NCI-H146 treated with DMSO at 0.1 percent for 48 hours (cell line): ENCODE results near the gene NXPH3.

Experiments
- DNase-seq: peaks from one replicate; lab custom pipeline; 2025; ENCODE audit not compliant: unreplicated experiment; lab: John Stamatoyannopoulos, UW

The NXPH3 gene

DNA sequence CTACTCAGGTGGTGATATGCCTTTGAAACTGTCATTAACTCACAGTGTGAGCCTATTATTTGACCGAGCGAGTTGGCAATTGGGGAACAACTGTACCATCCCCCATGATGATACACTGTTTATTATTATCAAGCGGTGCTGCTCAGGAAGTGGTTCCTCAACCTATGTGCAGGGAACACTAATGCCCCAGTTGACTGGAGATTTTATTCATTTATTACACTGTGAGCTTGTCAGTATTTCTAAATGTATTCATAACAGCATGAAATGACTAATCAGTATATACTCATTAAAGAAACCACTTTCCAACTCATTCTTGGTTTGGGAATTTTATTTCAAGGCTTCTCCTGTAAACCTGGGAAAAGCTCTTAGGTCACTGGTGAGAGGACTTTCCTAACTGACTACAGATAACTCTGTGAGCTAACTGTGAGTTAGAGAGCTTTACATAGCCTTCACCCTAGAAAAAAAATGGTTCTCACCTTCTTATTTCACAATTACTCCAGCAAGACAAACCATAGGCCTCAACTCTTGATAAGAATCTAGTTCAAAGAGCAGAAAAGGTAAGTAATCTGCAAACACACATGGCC is 42.4 kb downstream of the NXPH3 start:
- DNase-seq: peak; percentile 6

DNA sequence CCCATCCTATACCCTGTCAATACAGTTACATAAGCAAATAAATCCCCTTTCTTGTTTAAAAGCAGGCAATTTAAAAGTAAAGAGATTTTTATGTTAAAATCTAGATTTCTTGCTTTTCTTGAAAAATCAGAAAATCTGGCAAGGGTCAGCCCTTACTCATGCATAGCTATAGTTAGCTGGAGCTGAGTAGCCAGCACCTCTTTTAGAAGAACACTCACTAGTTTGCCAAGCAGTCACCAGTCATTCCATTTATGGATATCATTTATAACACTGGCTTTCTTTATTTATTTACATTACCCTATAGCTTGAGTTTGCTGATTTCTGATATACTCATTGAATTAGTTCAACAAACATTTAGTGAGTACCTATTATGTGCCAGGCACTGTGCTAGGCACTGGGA is 45.7 kb downstream of the NXPH3 start:
- no peak for DNase-seq

DNA sequence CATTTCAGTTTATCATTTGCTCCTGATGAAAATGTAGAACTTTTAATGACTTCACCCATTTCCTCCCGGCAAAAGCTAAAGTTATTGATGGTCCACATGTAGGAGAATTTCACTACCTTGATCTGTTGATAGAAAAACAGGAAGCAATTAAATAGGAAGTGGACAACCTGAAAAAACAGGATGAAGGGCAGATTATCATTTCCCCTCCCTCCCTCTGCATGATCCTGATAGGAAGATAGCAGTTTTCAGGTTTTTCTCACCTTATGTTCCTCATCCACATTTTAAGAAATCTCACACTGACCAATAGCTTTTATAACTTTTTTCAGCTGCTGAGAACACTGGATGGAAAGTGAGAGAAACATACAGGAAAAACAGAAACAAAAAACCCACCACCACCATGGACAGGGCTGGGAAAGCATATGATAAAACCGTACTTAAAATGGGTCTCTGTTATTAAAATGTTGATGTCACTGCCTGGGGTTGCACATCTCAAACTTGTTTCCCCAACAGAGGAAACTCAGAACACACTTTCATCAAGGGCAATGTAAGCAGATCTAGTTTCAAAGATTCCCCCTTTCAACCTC is 46.4 kb downstream of the NXPH3 start:
- no peak for DNase-seq

DNA sequence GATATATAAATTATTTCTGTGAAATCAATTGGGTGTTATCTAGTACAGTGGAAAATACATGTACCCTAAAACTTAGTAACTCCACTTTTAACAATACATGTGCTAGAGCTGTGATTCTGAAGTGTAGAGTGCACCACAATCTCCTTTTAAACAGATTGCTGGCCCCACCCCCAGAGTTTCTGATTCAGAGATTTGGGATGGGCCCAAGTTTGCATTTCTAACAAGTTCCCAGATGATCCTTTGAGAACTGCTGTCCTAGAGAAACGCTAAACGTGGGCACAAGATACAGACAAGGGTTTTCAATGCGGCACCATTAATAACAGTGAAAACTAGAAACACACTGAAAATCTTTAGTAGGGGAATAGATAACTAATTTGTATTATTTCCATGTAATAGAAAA is 49.2 kb downstream of the NXPH3 start:
- DNase-seq: no peak

DNA sequence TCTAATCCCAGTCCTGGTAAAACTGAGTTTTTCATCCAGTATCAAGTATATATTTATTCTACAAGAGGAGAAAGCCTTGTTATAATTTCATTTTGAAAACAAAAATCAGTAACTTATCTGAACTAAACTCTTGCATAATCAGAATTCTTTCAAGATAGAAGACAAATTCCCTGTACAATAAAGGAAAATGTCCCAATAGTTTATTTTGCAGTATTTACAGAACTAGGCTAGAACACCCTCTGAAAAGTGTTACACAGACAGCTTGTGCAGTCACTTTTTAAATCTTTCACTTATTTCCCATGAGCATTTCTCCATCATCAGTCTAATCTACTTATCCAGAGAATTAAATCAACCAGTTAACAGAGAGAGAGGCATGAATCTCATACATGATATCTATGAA is 53.8 kb downstream of the NXPH3 start:
- no peak for DNase-seq

DNA sequence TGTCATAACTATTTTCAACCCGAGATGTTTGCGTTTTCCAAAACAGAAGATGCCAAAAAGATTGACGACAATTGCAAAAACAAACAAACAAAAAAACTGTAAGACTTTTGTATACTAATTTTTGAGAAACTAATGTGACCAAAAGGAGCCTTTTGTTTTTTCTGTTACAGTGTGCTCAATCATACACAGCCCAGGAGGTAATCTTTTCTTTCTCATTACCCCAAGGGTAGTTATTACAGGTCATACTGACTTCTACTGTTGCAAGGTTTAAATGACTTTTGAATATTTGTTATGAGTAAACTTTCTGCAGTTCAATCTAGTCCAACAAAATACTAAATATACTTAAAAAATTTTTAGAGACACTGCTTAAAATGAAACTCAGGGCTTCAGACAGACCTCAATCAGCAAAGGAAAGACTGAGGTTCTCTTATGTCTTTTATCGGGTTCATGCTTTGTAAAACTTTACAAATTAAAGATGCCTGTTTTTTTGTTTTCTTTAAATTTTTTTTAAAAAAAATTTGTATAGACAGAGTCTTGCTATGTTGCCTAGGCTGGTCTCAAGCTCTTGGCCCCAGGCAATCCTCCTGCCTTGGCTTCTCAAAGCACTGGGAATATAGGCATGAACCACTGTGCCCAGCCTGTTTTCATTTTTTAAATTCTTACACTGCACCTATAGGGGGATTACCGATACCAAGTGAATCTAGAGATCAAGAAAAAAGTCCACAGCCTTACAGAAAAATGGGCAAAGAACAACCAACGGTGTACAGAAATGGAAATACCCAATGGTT is 54.6 kb downstream of the NXPH3 start:
- no peak for DNase-seq

DNA sequence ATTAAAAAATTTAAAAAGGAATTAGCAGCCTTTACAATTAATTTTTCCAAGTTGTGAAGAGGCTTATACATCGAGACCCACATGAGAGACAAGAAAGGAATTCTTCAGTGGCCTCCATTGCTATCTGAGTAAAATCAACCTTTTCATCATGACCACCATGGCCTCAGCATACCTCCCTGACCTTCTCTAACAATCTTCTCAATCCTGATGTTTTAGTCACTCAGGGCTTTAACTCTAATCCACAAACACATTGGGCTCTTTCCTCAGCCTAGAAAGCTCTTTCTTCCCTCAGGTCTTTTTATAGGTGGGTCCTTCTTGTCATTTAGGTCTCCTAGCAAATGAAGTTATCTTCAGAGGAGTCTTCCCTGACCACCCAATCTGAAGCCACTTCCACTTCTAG is 55.8 kb downstream of the NXPH3 start:
- no peak for DNase-seq
